Stimulated activated naive B cell treated with anti-CD40 and anti-IgM and Interleukin-4, amounts not matched to agents 10 μg/mL and 1 μg/mL and 100 μg/mL, for 72 hours (primary cell): ENCODE data around the gene SPRING1.

Source experiments
- ATAC-seq, 2 donors: fragments of 150-1000 bp; cut with Tn5 transposase; replicated peaks; 2 replicates each; pipeline ENCODE4 v1.10.0; 2021; ENCODE audit warnings: moderate library complexity in 1 of 2
- DNase-seq: peaks from one replicate; pipeline ENCODE4 v3.0.0; 2021
- H3K27ac Mint-ChIP-seq: one replicate; pipeline ENCODE4 v1.8.0; 2022; ENCODE audit warnings: mild to moderate bottlenecking, mixed read lengths
- H3K27me3 Mint-ChIP-seq, 2 donors: one replicate each; pipeline ENCODE4 v1.8.0; 2022; ENCODE audit warnings: mixed read lengths in 2 of 2
- H3K36me3 Mint-ChIP-seq, 2 donors: one replicate each; pipeline ENCODE4 v1.8.0; 2022; ENCODE audit warnings: mixed read lengths in 2 of 2, mild to moderate bottlenecking in 1 of 2
- H3K4me1 Mint-ChIP-seq, 2 donors: one replicate each; pipeline ENCODE4 v1.8.0; 2022; ENCODE audit warnings: mixed read lengths in 2 of 2, mild to moderate bottlenecking in 1 of 2
- H3K4me3 Mint-ChIP-seq, 2 donors: one replicate each; pipeline ENCODE4 v1.8.0; 2022; ENCODE audit warnings: mild to moderate bottlenecking in 2 of 2, mixed read lengths in 2 of 2, moderate library complexity in 1 of 2
- H3K9me3 Mint-ChIP-seq, 2 donors: one replicate each; pipeline ENCODE4 v1.8.0; 2022; ENCODE audit warnings: mixed read lengths in 2 of 2, mild to moderate bottlenecking in 1 of 2

SPRING1 gene

DNA sequence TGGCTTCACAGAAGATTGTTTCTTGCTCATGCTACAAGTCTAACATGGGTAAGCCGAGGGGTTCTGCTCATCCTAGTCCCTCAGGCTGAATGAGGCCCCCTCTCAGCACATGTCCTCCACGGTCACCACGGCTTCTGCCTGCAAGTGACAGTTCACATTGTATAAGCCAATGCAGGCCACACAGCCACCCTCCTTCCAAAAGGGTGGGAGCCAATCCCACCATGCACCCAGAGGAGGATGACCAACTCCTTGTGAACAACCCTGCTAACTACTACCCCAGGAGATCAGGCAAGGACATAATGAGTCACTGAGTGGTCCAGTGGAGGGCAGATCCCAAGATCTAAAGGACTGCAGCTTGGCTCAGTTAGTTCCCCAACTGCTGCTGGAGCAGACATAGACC lies 6.1 kb downstream of the SPRING1 start:
- ATAC-seq (no peak), DNase-seq (no peak)
- Mint-ChIP-seq H3K36me3 (peaks cover 15 to 35% of the 10 kb centered on the region in 2 donors), H3K4me3 (no peak overlapping the region), H3K27me3 (no peaks in the 10 kb centered on the region), H3K4me1 (peaks cover 25 to 33% of the 10 kb centered on the region in 2 donors), H3K27ac (no peak overlapping the region), H3K9me3 (no peaks in the 10 kb centered on the region)

- H3K27me3 Mint-ChIP-seq, result no peaks in the 10 kb centered on the region
- no peak overlapping the region for H3K27ac Mint-ChIP-seq
- no peaks in the 10 kb centered on the region for H3K9me3 Mint-ChIP-seq
- peaks cover 18 to 23% of the 10 kb centered on the region in 2 donors for H3K4me1 Mint-ChIP-seq
- ATAC-seq, result no peak
- no peak overlapping the region for H3K4me3 Mint-ChIP-seq
- H3K36me3 Mint-ChIP-seq, result peaks cover 7 to 24% of the 10 kb centered on the region in 2 donors
- DNase-seq, result no peak
These were observed 10.0 kb downstream of the SPRING1 start for GRCh38 chr12:116727891-116728290.

DNA sequence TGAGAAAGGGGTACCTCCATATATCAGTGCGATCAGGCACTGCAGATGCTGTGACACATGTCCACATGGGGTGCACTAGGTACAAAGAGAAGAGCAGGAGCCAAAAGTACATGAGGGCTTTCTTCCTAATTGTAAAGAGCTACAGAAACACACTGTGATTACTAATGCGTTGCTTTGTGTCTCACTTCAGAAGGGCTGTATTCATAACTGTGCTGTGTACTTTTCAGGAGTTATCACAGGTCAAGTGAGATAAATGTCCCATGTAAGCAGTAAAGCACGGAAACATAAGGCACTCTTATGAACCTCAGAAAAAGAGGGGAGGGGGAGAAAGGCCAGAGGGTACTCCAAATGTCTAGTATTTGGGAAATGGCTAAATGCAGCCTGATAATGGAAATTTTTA lies 10.6 kb downstream of the SPRING1 start:
- ATAC-seq (no peak), DNase-seq (no peak)
- H3K4me3 Mint-ChIP-seq, result no peak overlapping the region
- H3K27ac Mint-ChIP-seq, result no peak overlapping the region
- peaks cover 19 to 23% of the 10 kb centered on the region in 2 donors for H3K4me1 Mint-ChIP-seq
- no peaks in the 10 kb centered on the region for H3K27me3 Mint-ChIP-seq
- no peaks in the 10 kb centered on the region for H3K9me3 Mint-ChIP-seq
- peaks cover 8 to 27% of the 10 kb centered on the region in 2 donors for H3K36me3 Mint-ChIP-seq

DNA sequence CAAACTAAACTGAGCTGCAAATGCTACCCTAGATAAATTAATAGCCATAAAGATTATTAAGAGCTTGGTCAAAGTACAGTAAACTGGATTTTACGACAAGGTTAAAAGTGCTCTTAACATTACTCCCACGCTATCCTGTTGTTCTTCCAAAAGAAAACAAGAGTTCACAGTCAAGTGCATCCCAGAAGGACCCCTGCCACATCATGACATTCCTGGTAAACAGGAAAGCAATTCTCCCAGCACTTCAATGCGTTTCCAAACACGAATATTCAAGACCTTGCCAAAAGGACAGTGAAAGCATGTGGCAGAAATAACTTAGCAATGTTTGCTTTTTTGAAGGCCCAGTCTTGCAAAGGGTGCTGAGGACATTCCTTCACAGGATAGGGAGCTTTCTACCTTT lies 11.2 kb downstream of the SPRING1 start:
- no peaks in the 10 kb centered on the region for H3K9me3 Mint-ChIP-seq
- H3K4me3 Mint-ChIP-seq, result no peak overlapping the region
- peaks cover 17 to 23% of the 10 kb centered on the region in 2 donors for H3K4me1 Mint-ChIP-seq
- no peak for DNase-seq
- ATAC-seq, result no peak
- H3K27ac Mint-ChIP-seq, result no peak overlapping the region
- H3K27me3 Mint-ChIP-seq, result no peaks in the 10 kb centered on the region
- peaks cover 8 to 29% of the 10 kb centered on the region in 2 donors for H3K36me3 Mint-ChIP-seq

DNA sequence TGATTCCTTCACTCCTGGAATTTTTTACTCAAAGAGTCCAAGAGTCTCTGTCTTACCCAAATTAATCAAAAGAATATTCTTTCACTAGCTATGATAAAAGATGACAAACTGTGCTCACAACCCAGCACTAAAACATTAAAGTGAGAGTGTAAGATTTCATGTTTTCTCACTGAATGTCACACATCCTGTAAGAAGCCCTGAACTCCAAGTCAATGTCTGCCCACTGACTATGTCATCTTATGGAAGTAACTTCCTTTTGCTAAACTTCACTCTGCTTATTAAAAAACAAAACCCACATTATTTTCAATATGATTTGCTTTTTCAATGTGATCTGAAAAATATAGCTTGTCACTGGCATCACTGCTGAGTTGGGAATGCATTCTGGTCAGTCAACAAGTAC lies 15.6 kb downstream of the SPRING1 start:
- Mint-ChIP-seq H3K36me3 (peaks cover 7 to 30% of the 10 kb centered on the region in 2 donors), H3K27ac (no peak overlapping the region), H3K27me3 (no peaks in the 10 kb centered on the region), H3K4me3 (no peak overlapping the region), H3K4me1 (peaks cover 19 to 22% of the 10 kb centered on the region in 2 donors), H3K9me3 (no peaks in the 10 kb centered on the region)
- ATAC-seq, result no peak
- no peak for DNase-seq

DNA sequence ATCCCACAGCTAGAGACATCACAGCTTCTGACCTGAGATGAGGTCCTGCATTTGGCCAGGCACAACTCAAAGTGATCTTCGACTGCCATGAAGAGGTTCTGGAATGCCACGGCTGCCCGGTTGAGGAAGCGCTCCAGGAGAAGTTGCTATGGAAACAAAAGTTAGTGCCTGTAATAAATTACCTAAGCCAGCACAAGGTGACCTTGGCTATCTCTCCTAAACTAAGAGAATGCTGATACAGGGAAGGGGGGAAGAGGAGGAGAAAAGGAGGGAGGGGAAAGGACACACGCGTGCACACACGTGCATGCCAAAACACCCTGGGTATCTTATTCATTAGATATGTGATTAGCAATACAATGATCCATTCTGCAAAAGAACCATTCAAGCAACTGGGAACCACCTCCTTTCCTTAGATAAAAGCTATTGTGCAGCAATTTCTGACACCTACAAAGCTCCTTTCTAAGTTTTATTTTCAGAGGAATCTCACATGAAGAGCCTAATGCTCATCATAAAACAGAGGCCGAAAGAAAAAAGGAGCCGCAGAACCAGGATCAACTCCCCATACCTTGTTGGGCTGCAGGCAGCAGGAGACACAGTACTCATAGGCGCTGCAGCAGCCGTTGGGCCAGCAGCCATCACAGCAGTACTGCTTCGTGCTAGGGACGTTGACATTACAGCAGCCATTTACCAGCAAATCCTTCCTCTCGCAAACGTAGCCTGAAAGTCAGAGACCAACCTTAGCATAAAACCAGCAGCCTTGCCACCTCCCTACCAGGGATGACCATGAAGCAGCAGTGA lies 17.9 kb downstream of the SPRING1 start:
- peaks cover 19 to 51% of the 10 kb centered on the region in 2 donors for H3K36me3 Mint-ChIP-seq
- peaks cover 14 to 18% of the 10 kb centered on the region in 2 donors for H3K4me1 Mint-ChIP-seq
- no peaks in the 10 kb centered on the region for H3K9me3 Mint-ChIP-seq
- no peak overlapping the region for H3K27ac Mint-ChIP-seq
- ATAC-seq (no peak), DNase-seq (no peak)
- no peaks in the 10 kb centered on the region for H3K27me3 Mint-ChIP-seq
- no peak overlapping the region for H3K4me3 Mint-ChIP-seq

GRCh38 chr12:116718655-116719454 lies 19.0 kb downstream of the SPRING1 start:
- Mint-ChIP-seq H3K4me1 (peaks cover 10 to 16% of the 10 kb centered on the region in 2 donors), H3K27me3 (no peaks in the 10 kb centered on the region), H3K4me3 (no peak overlapping the region), H3K27ac (peak overlapping the region; percentile 37), H3K9me3 (no peaks in the 10 kb centered on the region), H3K36me3 (peaks cover 21 to 57% of the 10 kb centered on the region in 2 donors)
- no peak for ATAC-seq
- DNase-seq, result no peak

DNA sequence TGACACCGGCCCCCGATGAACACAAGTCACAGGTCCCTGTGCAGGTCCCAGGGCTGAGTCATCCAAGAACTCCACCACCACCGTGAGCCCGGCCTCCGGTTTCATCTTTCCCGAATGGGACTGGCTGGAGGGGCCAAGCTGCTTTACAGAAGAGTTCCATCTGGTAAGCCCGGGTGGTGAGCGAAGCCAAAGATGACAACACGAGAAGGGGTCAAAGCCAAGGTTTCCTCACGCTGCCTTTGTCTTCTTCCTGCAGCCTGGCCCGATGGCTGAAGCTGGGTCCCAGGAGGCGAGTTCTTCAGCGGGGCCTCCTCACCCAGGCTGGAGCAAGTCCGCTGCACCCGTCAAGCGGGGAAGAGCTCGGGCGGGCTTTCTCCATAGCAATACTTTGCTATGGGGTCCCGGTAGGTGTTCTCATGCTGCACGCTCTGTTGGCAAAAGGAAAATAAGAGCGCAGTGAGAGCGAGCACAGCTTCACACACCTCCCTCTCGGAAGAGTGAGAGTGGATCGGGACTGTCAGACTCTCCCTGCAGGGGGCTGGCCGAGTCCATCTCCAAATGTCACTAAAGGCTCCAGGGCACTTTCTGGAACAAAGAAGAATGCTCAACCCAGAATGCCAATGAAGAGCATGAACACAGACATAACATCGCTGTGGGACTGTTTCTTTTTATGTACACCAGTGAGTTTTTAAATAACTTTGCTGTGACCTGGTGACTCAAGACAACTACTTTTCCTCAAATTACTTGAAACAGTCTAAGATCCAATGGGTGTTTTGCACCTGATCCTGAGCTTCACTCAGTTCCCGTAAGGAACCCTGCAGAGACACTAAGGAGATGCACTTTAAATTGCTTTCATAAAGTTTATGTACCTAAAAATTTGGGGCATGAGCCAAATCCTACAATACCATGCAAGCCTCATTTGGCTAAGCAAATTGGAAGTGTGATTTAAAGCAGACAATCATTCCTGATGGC lies 20.1 kb downstream of the SPRING1 start:
- no peak for ATAC-seq
- no peak for DNase-seq
- H3K27me3 Mint-ChIP-seq, result no peaks in the 10 kb centered on the region
- peaks cover 16 to 17% of the 10 kb centered on the region in 2 donors for H3K4me1 Mint-ChIP-seq
- peaks cover 22 to 56% of the 10 kb centered on the region in 2 donors for H3K36me3 Mint-ChIP-seq
- no peak overlapping the region for H3K27ac Mint-ChIP-seq
- H3K4me3 Mint-ChIP-seq, result no peak overlapping the region
- H3K9me3 Mint-ChIP-seq, result no peaks in the 10 kb centered on the region

DNA sequence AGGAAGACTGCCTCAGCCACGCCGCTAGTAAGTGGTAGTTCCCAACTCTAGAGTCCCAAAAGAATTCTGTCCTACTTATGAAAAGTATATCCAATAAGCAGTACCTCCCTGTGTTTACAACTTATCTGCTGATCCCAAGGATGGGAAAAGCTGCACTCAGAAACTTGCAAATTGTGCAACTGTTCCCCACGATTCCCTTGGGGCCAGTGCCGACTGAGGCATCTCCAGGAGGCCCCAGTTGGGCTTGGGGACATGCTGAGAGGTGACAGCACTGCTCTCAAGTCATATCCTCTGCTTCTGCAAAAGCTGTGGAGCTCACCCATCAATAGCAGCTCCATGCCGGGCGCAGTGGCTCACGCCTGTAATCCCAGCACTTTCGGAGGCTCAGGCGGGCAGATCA lies 23.7 kb downstream of the SPRING1 start:
- H3K36me3 Mint-ChIP-seq, result peaks cover 27 to 47% of the 10 kb centered on the region in 2 donors
- no peak for DNase-seq
- H3K27me3 Mint-ChIP-seq, result no peaks in the 10 kb centered on the region
- no peak overlapping the region for H3K27ac Mint-ChIP-seq
- no peak overlapping the region for H3K4me3 Mint-ChIP-seq
- H3K9me3 Mint-ChIP-seq, result no peaks in the 10 kb centered on the region
- no peak for ATAC-seq
- H3K4me1 Mint-ChIP-seq, result peaks cover 12 to 22% of the 10 kb centered on the region in 2 donors

DNA sequence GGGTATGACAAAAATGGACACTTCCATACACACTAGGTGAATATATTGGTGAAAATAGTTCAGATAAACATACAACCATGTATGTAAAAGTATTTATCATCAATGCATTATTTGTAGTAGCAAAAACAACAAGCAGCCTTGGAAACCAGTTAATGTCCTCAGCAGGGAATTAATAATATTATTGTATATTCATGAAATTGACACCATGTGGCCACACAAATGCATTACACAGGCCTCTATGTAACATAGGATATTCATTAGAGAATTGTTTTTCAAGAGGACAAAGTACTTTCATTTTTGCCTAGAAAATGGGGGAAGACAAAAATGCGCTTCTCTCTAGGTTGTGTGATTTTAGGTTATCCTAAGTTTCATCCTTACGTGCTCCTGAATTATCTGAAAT lies 24.3 kb downstream of the SPRING1 start:
- Mint-ChIP-seq H3K27ac (no peak overlapping the region), H3K27me3 (no peaks in the 10 kb centered on the region), H3K36me3 (peaks cover 27 to 47% of the 10 kb centered on the region in 2 donors), H3K4me3 (no peak overlapping the region), H3K9me3 (no peaks in the 10 kb centered on the region), H3K4me1 (peaks cover 13 to 23% of the 10 kb centered on the region in 2 donors)
- ATAC-seq, result no peak
- DNase-seq, result no peak

DNA sequence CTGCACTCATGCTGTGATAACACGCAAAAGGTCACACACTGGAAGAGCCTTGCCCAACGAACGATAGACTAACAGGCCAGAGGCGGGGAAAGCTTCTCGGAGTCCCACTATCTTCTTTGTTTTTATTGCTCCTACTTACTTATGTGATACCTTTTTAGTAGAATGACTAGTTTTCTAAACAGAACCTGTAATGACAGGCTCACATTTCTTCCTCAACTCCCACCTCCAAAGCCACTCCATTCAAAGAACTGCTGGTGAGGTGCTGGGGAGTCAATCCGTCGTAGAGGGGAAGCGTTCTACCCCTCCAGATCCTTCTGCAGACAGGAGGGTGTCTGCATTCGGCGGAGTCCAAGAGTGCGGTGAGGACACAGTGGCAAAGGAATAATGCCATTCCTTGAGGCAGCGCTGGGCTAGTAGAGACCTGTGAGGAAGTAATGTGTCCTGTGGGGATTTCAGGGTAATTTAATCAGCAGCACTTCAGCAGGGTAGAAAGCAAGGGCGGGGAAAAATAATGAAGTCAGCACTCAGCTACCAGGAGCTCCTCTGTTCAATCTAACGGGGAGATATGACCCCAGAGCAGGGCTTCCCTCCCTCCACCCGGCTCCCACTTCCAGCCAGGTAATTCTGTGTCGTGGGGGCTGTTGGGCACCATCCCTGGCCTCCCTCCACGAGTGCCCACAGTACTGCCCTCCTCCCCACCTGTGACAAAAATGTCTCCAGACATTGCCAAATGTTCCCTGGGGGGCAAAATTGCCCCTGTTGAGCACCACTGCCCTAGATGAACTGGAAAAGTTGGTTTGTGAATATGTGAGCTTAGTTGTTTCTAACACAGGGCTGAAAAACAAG lies 25.2 kb downstream of the SPRING1 start:
- peaks cover 27 to 43% of the 10 kb centered on the region in 2 donors for H3K36me3 Mint-ChIP-seq
- DNase-seq (no peak), ATAC-seq (no peak)
- peak overlapping the region; percentile 62 for H3K27ac Mint-ChIP-seq
- no peak overlapping the region for H3K4me3 Mint-ChIP-seq
- peaks cover 17 to 29% of the 10 kb centered on the region in 2 donors for H3K4me1 Mint-ChIP-seq
- H3K9me3 Mint-ChIP-seq, result no peaks in the 10 kb centered on the region
- H3K27me3 Mint-ChIP-seq, result no peaks in the 10 kb centered on the region

- Mint-ChIP-seq H3K4me1 (peaks cover 20 to 31% of the 10 kb centered on the region in 2 donors), H3K9me3 (no peaks in the 10 kb centered on the region), H3K4me3 (no peak overlapping the region), H3K36me3 (peaks cover 13 to 21% of the 10 kb centered on the region in 2 donors), H3K27me3 (no peaks in the 10 kb centered on the region), H3K27ac (no peak overlapping the region)
- ATAC-seq (no peak), DNase-seq (no peak)
These were observed 27.3 kb downstream of the SPRING1 start for GRCh38 chr12:116710370-116711150.

GRCh38 chr12:116709768-116710167 lies 28.1 kb downstream of the SPRING1 start:
- DNase-seq (no peak), ATAC-seq (no peak)
- H3K36me3 Mint-ChIP-seq, result peaks cover 13 to 15% of the 10 kb centered on the region in 2 donors
- H3K9me3 Mint-ChIP-seq, result no peaks in the 10 kb centered on the region
- no peaks in the 10 kb centered on the region for H3K27me3 Mint-ChIP-seq
- no peak overlapping the region for H3K4me3 Mint-ChIP-seq
- no peak overlapping the region for H3K27ac Mint-ChIP-seq
- peaks cover 20 to 31% of the 10 kb centered on the region in 2 donors for H3K4me1 Mint-ChIP-seq
